RWPE2 (cell line): Measurements from ENCODE around the gene THSD7B.
A peak's percentile ranks its signal among the peaks of the same experiment; 100 is the strongest.

Experiments used
- ATAC-seq: fragments of 200-7000 bp; cut with Tn5 transposase; 3 replicates; pipeline ENCODE4 v1.9.1; 2021; ENCODE audit warnings: low read depth
- DNase-seq: peaks from one replicate; pipeline ENCODE4 v3.0.0-alpha.2; 2020; ENCODE audit warnings: low spot score
- H3K27ac ChIP-seq: fragments of 450-650 bp; 2 replicates; pipeline ENCODE4 v1.5.1; 2017; ENCODE audit warnings: mild to moderate bottlenecking; ENCODE audit not compliant: poor library complexity, severe bottlenecking
- H3K27me3 ChIP-seq: fragments of 250-450 bp; sonication (Bioruptor Pico); 2 replicates; pipeline ENCODE4 v1.5.1; 2021; ENCODE audit warnings: mild to moderate bottlenecking, moderate library complexity; ENCODE audit not compliant: insufficient read depth, poor library complexity, severe bottlenecking
- H3K36me3 ChIP-seq: fragments of 250-450 bp; sonication (Bioruptor Pico); 2 replicates; pipeline ENCODE4 v1.5.1; 2020; ENCODE audit warnings: low read depth, mild to moderate bottlenecking, moderate library complexity
- H3K4me1 ChIP-seq: fragments of 250-450 bp; sonication (Bioruptor Pico); 2 replicates; pipeline ENCODE4 v1.5.1; 2021; ENCODE audit warnings: mild to moderate bottlenecking, moderate library complexity; ENCODE audit not compliant: insufficient read depth, poor library complexity, severe bottlenecking
- H3K4me3 ChIP-seq: fragments of 250-450 bp; sonication (Bioruptor Pico); 2 replicates; pipeline ENCODE4 v1.5.1; 2021; ENCODE audit warnings: mild to moderate bottlenecking, moderate library complexity; ENCODE audit not compliant: severe bottlenecking
- H3K9me3 ChIP-seq: fragments of 250-450 bp; sonication (Bioruptor Pico); 2 replicates; pipeline ENCODE4 v1.5.1; 2021; ENCODE audit warnings: mild to moderate bottlenecking, moderate library complexity; ENCODE audit not compliant: severe bottlenecking
- TF ChIP-seq, protein P1 (sequence below): fragments of 450-650 bp; IDR thresholded peaks from one replicate; pipeline ENCODE4 v1.5.1; 2017; ENCODE audit warnings: mild to moderate bottlenecking, moderate library complexity; ENCODE audit not compliant: poor library complexity, severe bottlenecking

Gene THSD7B

DNA sequence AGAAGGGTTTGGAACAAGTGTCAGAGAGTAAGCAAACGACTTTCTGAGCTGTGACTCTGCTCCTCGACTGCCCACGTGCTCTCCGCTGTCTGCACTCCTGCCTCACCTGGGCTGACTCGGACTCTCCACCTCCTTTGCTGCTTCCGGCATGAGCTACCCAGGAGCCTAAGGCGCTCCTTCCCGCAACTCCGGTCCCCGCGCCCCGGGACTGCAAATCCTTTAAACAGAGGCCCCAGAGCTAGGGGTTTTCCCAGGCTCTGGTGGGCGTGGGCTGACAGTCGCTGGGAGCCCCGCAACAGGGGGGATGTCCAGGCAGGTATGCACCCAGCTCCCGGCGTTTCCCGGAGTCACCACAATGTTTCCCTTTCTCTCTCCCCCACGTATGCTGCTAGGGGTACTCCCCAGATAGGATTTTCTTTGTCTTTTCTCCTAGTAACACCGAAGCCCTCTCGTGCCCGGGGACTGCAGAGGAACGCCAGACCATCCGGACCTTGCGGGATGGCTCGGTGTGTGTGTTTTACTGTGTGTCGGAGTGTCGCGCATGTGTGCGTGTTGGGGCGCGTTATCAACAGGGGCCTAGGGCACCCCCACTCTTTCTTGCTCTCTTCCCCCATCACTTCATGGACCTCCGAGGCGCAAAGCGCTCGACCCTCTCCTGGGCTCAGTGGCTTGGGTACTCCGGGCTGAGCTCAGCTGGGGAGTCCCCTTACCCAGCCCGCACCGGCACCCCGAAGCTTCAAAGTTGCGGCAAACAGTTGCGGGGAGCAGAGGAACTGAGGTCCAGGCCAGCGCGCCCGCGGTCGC, 691 bp upstream of the THSD7B start:
- Histone ChIP-seq H3K36me3 (no peaks in the 10 kb centered on the region), H3K9me3 (no peaks in the 10 kb centered on the region), H3K4me3 (no peak overlapping the region), H3K4me1 (no peaks in the 10 kb centered on the region), H3K27ac (no peak overlapping the region), H3K27me3 (peaks cover 72% of the 10 kb centered on the region)
- peak; percentile 68 for ATAC-seq
- TF ChIP-seq, protein P1, sequence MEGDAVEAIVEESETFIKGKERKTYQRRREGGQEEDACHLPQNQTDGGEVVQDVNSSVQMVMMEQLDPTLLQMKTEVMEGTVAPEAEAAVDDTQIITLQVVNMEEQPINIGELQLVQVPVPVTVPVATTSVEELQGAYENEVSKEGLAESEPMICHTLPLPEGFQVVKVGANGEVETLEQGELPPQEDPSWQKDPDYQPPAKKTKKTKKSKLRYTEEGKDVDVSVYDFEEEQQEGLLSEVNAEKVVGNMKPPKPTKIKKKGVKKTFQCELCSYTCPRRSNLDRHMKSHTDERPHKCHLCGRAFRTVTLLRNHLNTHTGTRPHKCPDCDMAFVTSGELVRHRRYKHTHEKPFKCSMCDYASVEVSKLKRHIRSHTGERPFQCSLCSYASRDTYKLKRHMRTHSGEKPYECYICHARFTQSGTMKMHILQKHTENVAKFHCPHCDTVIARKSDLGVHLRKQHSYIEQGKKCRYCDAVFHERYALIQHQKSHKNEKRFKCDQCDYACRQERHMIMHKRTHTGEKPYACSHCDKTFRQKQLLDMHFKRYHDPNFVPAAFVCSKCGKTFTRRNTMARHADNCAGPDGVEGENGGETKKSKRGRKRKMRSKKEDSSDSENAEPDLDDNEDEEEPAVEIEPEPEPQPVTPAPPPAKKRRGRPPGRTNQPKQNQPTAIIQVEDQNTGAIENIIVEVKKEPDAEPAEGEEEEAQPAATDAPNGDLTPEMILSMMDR: no peak
- DNase-seq: no peak

DNA sequence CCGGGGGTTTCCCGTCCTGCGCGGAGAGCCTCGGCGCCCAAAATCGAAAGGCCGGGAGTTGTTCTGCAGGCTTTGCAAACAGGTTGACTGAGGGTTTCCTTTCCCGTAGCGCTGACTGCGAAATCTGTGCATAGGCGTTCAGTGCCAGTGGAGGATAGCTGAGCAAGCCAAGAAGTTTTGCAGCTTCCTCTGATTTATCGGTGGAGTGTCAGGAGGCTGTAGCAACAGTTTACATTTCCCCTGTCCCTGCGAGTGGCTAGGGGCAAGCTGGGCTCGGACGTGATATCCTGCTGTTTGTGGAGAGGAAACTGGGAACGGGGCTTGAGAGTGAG, 694 bp downstream of the THSD7B start:
- H3K27me3 ChIP-seq: peaks cover 76% of the 10 kb centered on the region
- H3K4me1 ChIP-seq: no peaks in the 10 kb centered on the region
- no peaks in the 10 kb centered on the region for H3K36me3 ChIP-seq
- no peak overlapping the region for H3K4me3 ChIP-seq
- no peaks in the 10 kb centered on the region for H3K9me3 ChIP-seq
- no peak for DNase-seq
- H3K27ac ChIP-seq: no peak overlapping the region
- peak; percentile 29; the same call in 1 of the 3 replicates for ATAC-seq
- TF ChIP-seq, protein P1: no peak

DNA sequence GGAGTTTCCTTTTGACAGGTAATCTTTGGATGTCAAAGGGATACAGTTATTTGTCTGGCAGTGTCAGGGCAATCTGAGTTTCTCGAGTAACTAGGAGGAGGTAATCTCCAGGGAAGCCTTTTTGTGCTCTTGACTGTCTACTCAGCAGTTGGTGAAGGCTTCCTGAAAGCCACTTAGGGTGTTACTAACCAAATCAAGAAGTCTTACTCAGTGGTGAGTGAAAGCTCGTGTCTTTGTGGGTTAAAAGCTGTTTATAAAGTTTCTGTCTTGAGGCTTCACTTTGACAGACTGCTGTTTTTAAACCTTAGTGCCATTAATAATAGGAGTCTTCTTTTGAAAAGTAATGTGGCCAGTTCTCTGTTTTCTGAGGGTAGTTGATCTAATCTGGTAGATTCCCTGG, 1.7 kb downstream of the THSD7B start:
- no peaks in the 10 kb centered on the region for H3K9me3 ChIP-seq
- no peak overlapping the region for H3K4me3 ChIP-seq
- H3K27me3 ChIP-seq: peaks cover 76% of the 10 kb centered on the region

DNA sequence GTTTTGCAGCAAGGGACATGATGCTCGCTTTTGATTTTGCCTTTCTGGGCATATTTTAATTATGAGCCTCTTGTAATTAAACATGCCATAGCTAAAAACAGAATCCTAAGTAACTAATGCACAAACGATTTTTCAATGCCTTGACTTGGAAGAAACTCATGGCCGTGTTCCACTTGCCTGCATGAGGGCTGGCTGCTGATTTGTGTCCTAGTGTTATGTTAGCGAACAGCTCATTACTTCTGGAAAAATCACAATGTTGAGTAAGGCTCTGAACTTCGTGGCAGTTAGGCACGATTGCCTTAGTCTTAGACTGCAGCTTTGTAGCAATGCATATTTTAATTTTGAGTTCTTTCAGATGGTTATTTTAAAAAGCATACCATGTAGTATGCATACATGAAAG, 4.5 kb downstream of the THSD7B start:
- Histone ChIP-seq H3K9me3 (no peaks in the 10 kb centered on the region), H3K4me1 (no peaks in the 10 kb centered on the region), H3K4me3 (no peak overlapping the region), H3K27me3 (peaks cover 50% of the 10 kb centered on the region), H3K27ac (no peak overlapping the region), H3K36me3 (no peaks in the 10 kb centered on the region)
- DNase-seq (no peak), ATAC-seq (no peak)
- TF ChIP-seq, protein P1: no peak

More for the DNA sequence above, 1.7 kb downstream of the THSD7B start:
- no peak for ATAC-seq
- Histone ChIP-seq H3K27ac (no peak overlapping the region), H3K36me3 (no peaks in the 10 kb centered on the region), H3K4me1 (no peaks in the 10 kb centered on the region)
- TF ChIP-seq, protein P1: no peak
- no peak for DNase-seq

DNA sequence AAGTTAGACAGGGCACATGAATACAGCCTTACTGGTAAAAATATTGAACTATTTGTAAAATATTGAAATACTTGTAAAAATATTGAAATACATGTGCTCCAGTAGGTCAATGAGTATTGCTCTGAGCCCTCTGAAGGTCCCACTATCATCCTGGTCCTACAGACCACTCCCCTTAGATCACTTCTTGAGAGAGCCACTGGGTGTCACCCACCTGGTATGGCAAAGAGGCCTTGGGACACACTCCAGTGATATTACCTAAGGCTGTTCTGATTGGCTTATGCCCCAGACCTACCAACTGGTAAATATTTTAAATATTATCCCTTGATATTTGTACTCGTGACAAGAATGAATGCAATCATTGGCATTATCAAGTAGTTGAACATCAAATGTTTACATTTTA, 5.0 kb downstream of the THSD7B start:
- DNase-seq (no peak), ATAC-seq (no peak)
- H3K27ac ChIP-seq: no peak overlapping the region
- H3K36me3 ChIP-seq: no peaks in the 10 kb centered on the region
- H3K9me3 ChIP-seq: no peaks in the 10 kb centered on the region
- H3K4me1 ChIP-seq: no peaks in the 10 kb centered on the region
- H3K4me3 ChIP-seq: no peak overlapping the region
- H3K27me3 ChIP-seq: peaks cover 45% of the 10 kb centered on the region
- TF ChIP-seq, protein P1: no peak
